Measurements from ENCODE around the gene ACAT1.

- TF ChIP-seq CTCF (conservative IDR thresholded peaks at IDR 0.05; ENCODE audit: low read depth, low read length) (no peak), POLR2A (IDR thresholded peaks at IDR 0.05; ENCODE audit: low read depth, low read length) (no peak), MAZ (IDR thresholded peaks at IDR 0.05; ENCODE audit: borderline replicate concordance, low read depth, low read length) (no peak), MAFK (IDR thresholded peaks at IDR 0.05; ENCODE audit: low read depth, low read length) (no peak), SMC3 (IDR thresholded peaks at IDR 0.05; ENCODE audit: low read depth, low read length) (no peak)
These were observed 7.4 kb downstream of the ACAT1 start for GRCh38 chr11:108128772-108129171.

Measured in IMR-90 (cell line).